Panc1 (cell line): ENCODE results near the gene SLCO4A1. TPM values are rescaled to one million over a fixed set of nuclear protein-coding genes. Genes with fewer than 3 reads are reported as not detected.

Experiments
- ATAC-seq: fragments of 200-7000 bp; cut with Tn5 transposase; 2 replicates; pipeline ENCODE4 v1.9.1; 2020; ENCODE audit warnings: mild to moderate bottlenecking, moderate library complexity
- BruUV-seq: library from RNA; stranded (reverse); fragments of 400-500 nt; replicated peaks from 2 replicates; lab custom pipeline; 2021; lab: Mats Ljungman, UMichigan
- CTCF ChIA-PET: fragments of 300-600 bp; sonication (Branson Sonifier 250); formaldehyde crosslinking; loops from one replicate; lab custom pipeline; 2022; ENCODE audit warnings: antibody characterized with exemption; lab: Charles Lee
- POLR2A ChIA-PET: fragments of 300-600 bp; sonication (Branson Sonifier 250); formaldehyde crosslinking; loops from one replicate; lab custom pipeline; 2022; ENCODE audit warnings: antibody characterized with exemption; lab: Charles Lee
- DNase-seq: peaks from one replicate; pipeline ENCODE4 v3.0.0-alpha.2; 2010; ENCODE audit warnings: low read depth, low spot score
- H3K27ac ChIP-seq: 2 replicates; pipeline ENCODE4 v1.5.1; 2011; ENCODE audit warnings: mild to moderate bottlenecking, low read length, inconsistent platforms
- H3K27me3 ChIP-seq: fragments of 200-500 bp; sonication (Bioruptor generic); 2 replicates; pipeline ENCODE4 v1.6.0; 2014; ENCODE audit warnings: low read length, inconsistent platforms; ENCODE audit not compliant: control insufficient read depth, insufficient read depth
- H3K36me3 ChIP-seq: fragments of 200-500 bp; sonication (Bioruptor generic); 2 replicates; pipeline ENCODE4 v1.5.1; 2014; ENCODE audit warnings: inconsistent platforms, mild to moderate bottlenecking, low read length, moderate library complexity; ENCODE audit not compliant: control insufficient read depth, insufficient read depth
- H3K4me1 ChIP-seq: 2 replicates; pipeline ENCODE4 v1.5.1; 2011; ENCODE audit warnings: inconsistent platforms, mild to moderate bottlenecking, low read length, moderate library complexity; ENCODE audit not compliant: control insufficient read depth, insufficient read depth
- H3K4me3 ChIP-seq, 2 experiments: 2 replicates each; pipeline ENCODE4 v1.5.1; 2011 to 2012; ENCODE audit warnings: low read depth in 2 of 2, low read length in 2 of 2, mild to moderate bottlenecking in 2 of 2, inconsistent platforms in 1 of 2, moderate library complexity in 1 of 2
- H3K9me3 ChIP-seq: fragments of 200-500 bp; sonication (Bioruptor generic); 2 replicates; pipeline ENCODE4 v1.5.1; 2014; ENCODE audit warnings: low read depth, mild to moderate bottlenecking, inconsistent platforms, low read length, moderate library complexity; ENCODE audit not compliant: control insufficient read depth, insufficient read depth
- CTCF ChIP-seq: fragments of 450-650 bp; IDR thresholded peaks from 2 replicates; pipeline ENCODE4 v1.5.1; 2017; ENCODE audit warnings: mild to moderate bottlenecking
- POLR2AphosphoS5 ChIP-seq: IDR thresholded peaks from 2 replicates; pipeline ENCODE4 v1.6.1; 2012; ENCODE audit warnings: mild to moderate bottlenecking, low read depth, low read length, moderate library complexity
- REST ChIP-seq, 2 experiments: IDR thresholded peaks; 2 replicates each; pipeline ENCODE4 v1.6.1; 2011 to 2012; ENCODE audit warnings: low read depth in 2 of 2, control low read depth in 1 of 2, low read length in 1 of 2, mild to moderate bottlenecking in 1 of 2, moderate library complexity in 1 of 2; ENCODE audit not compliant: insufficient read depth in 1 of 2
- SIN3A ChIP-seq: IDR thresholded peaks from 2 replicates; pipeline ENCODE4 v1.6.1; 2012; ENCODE audit warnings: low read depth, mild to moderate bottlenecking, low read length, moderate library complexity, borderline replicate concordance; ENCODE audit not compliant: insufficient read depth
- TCF7L2 ChIP-seq: IDR thresholded peaks from 2 replicates; pipeline ENCODE4 v1.6.1; 2011; ENCODE audit warnings: mild to moderate bottlenecking, low read depth, low read length, inconsistent platforms
- in situ Hi-C: cut with HindIII; loops from 2 replicates; pipeline ENCODE4 v1.10.0; 2016; ENCODE audit warnings: low sequenced_read_pairs, low pct_unique_long_range_greater_than_20kb
- intact Hi-C: fragments of 100-400 bp; cut with micrococcal nuclease; formaldehyde crosslinking; loops from one replicate; pipeline ENCODE4 v1.10.0; 2022; ENCODE audit not compliant: unreplicated experiment
- total RNA-seq: library from RNA; stranded (reverse); gene quantifications from one replicate; pipeline ENCODE4 v1.2.1, GENCODE V29; 2021; ENCODE audit not compliant: unreplicated experiment

Gene SLCO4A1
- total RNA-seq, 1 experiment from 2014 or later, result 167 TPM

GRCh38 chr20:62651285-62652021 lies 9.2 kb downstream of the SLCO4A1 start:
- ChIA-PET POLR2A (interaction anchor here (0.6 to 1.1 kb wide), 2 partner anchors 11 to 485 kb away, joined by 3 to 6 read pairs; no protein-coding TSS in a partner anchor), CTCF (no interaction called here)
- no peak for ATAC-seq

GRCh38 chr20:62652041-62652893 lies 10.0 kb downstream of the SLCO4A1 start:
- ChIA-PET POLR2A (interaction anchor here (1.1 kb wide), 1 partner anchor 10 kb away, joined by 3 read pairs; no protein-coding TSS in a partner anchor), CTCF (interaction anchor here (0.9 kb wide), 1 partner anchor 156 kb away, joined by 6 read pairs; no protein-coding TSS in a partner anchor)
- DNase-seq (peak; percentile 87), ATAC-seq (peak; percentile 56)
- Histone ChIP-seq H3K4me3 (peak overlapping the region; percentile 14 to 41; a peak in 3 of 4 replicates), H3K4me1 (peaks cover 95% of the 10 kb centered on the region), H3K27ac (peak overlapping the region; percentile 85), H3K36me3 (no peaks in the 10 kb centered on the region; the same call in none of the 2 replicates), H3K27me3 (no peaks in the 10 kb centered on the region), H3K9me3 (no peaks in the 10 kb centered on the region)
- in situ Hi-C loops, result no loop called here
- intact Hi-C loops, result no loop called here
- BruUV-seq, result no TSS peak
- no peak for TF ChIP-seq CTCF
- TF ChIP-seq TCF7L2, result peak; percentile 54
- no peak for TF ChIP-seq POLR2AphosphoS5
- 0 out of 2 replicates have a peak, but pooled peaks have one; percentile 38 for TF ChIP-seq SIN3A

More at GRCh38 chr20:62651285-62652021, 9.2 kb downstream of the SLCO4A1 start:
- H3K27me3 ChIP-seq, result no peaks in the 10 kb centered on the region
- in situ Hi-C loops (no loop called here), intact Hi-C loops (no loop called here)
- no peaks in the 10 kb centered on the region for H3K9me3 ChIP-seq
- TF ChIP-seq POLR2AphosphoS5, result 0 out of 2 replicates have a peak, but pooled peaks have one; percentile 19
- no peak for TF ChIP-seq REST (IDR thresholded peaks at IDR 0.05; ENCODE audit: insufficient read depth in 1 of 2, low read depth in 2 of 2, low read length in 1 of 2)
- BruUV-seq, result no TSS peak
- H3K27ac ChIP-seq, result peak overlapping the region; percentile 96
- peaks cover 95% of the 10 kb centered on the region for H3K4me1 ChIP-seq
- DNase-seq, result no peak
- H3K4me3 ChIP-seq, result peak overlapping the region; percentile 5 to 32; a peak in 2 of 4 replicates
- H3K36me3 ChIP-seq, result no peaks in the 10 kb centered on the region; the same call in none of the 2 replicates
